Ovary (tissue), 9 donors: ENCODE results near the gene NIPBL. TPM values are rescaled to one million over a fixed set of nuclear protein-coding genes. Genes with fewer than 3 reads are reported as not detected.

Source experiments
- DNase-seq, 5 donors: peaks; one replicate each; pipeline ENCODE4 v3.0.0-alpha.2; 2019 to 2020
- H3K27ac ChIP-seq, 2 donors: fragments of 200-600 bp; one replicate each; pipeline versions ENCODE4 v1.5.1 to v1.8.0; 2019 to 2022
- H3K27me3 ChIP-seq: fragments of 200-600 bp; one replicate; pipeline ENCODE4 v1.8.0; 2022
- H3K36me3 ChIP-seq: fragments of 200-600 bp; sonication (generic); one replicate; pipeline ENCODE4 v1.5.1; 2019
- H3K4me1 ChIP-seq: one replicate; pipeline ENCODE4 v1.8.1; 2013; ENCODE audit warnings: mild to moderate bottlenecking, moderate library complexity; ENCODE audit not compliant: insufficient read depth
- H3K4me3 ChIP-seq: fragments of 200-600 bp; sonication (generic); one replicate; pipeline ENCODE4 v1.5.1; 2017
- H3K9me3 ChIP-seq, 2 donors: fragments of 200-600 bp in 1 of 2; sonication (generic) in 1 of 2; one replicate each; pipeline versions ENCODE4 v1.5.1 to v1.8.1; 2013 to 2019; ENCODE audit warnings: mild to moderate bottlenecking in 1 of 2, moderate library complexity in 1 of 2
- CTCF ChIP-seq, 3 donors: fragments of 450-650 bp in 2 of 3; fragments of 200-600 bp in 1 of 3; IDR thresholded peaks; one replicate each; pipeline versions ENCODE4 v1.5.1 to v1.8.0; 2016 to 2022; ENCODE audit warnings: antibody characterized with exemption in 3 of 3, mild to moderate bottlenecking in 1 of 3
- EP300 ChIP-seq: sonication (generic); formaldehyde crosslinking; IDR thresholded peaks from one replicate; pipeline ENCODE4 v1.6.1; 2017; ENCODE audit warnings: antibody characterized with exemption
- POLR2A ChIP-seq: fragments of 450-650 bp; IDR thresholded peaks from one replicate; pipeline ENCODE4 v1.6.1; 2017; ENCODE audit warnings: antibody characterized with exemption, mild to moderate bottlenecking, moderate library complexity
- WGBS, 3 donors: extraction: QIAGEN DNeasy Blood & Tissue Kit in 1 of 3; methylation state at CpG; one replicate each; pipeline versions ENCODE4 v1.1.5 to v1.1.7; 2013 to 2017; 5-methylcytosine and 5-hydroxymethylcytosine counted together
- intact Hi-C, 4 donors: fragments of 100-400 bp; cut with DNase I; formaldehyde crosslinking; loops; one replicate each; pipeline versions ENCODE4 v1.11.0 to v1.15.1; 2022 to 2023
- polyA plus RNA-seq, 2 donors: library from polyadenylated mRNA; stranded (reverse); fragments of 200-250 nt in 1 of 2; fragments of 350-450 nt in 1 of 2; fragmentation: Illumina TruSeq in 1 of 2; extraction: RNeasy Lipid Tissue Mini Kit (QIAGEN cat#74804) in 1 of 2; gene quantifications; one replicate each; pipeline ENCODE4 v1.2.3, GENCODE V29; 2013 to 2014
- total RNA-seq, 7 donors: library from RNA; depleted of rRNA in 2 of 7; stranded (reverse); fragments of >200 nt in 2 of 7; fragmentation: NEBNext Ultra II Directional in 3 of 7; extraction: Animal tissue kit (Norgen Biotek cat#: 25700) in 3 of 7; gene quantifications; one replicate each; pipeline versions ENCODE4 v1.1.0 to v1.2.4, GENCODE V29; 2016 to 2023
- donor health status: DM: no; HTN: no; CAD: no; lungs with moderate emphysema.
- donor health status: DM: no; HTN: no; CAD: no.
- donor health status: Bipolar disorder and iron deficiency.
- donor health status: DM: yes; HTN: yes; CAD: no.
- donor health status: DM: no; HTN: no; CAD: no.
- donor health status: DM: yes; HTN: yes; CAD: no.

The NIPBL gene
- total and polyA plus RNA-seq, 9 donors, result 20.8 to 73.1 (median 61.7) TPM

- no peaks in the 10 kb centered on the region for H3K9me3 ChIP-seq
- no peaks in the 10 kb centered on the region for H3K4me1 ChIP-seq
- H3K4me3 ChIP-seq, result no peak overlapping the region
- 92 to 98% (median 94%) methylated on average over 3 of the region's 3 CpGs for WGBS, 3 donors
- H3K27me3 ChIP-seq, result no peaks in the 10 kb centered on the region
- TF ChIP-seq CTCF (IDR thresholded peaks at IDR 0.05), result no peak
- TF ChIP-seq EP300, result no peak
- TF ChIP-seq POLR2A, result no peak
- no peaks in the 10 kb centered on the region for H3K36me3 ChIP-seq
- no peak overlapping the region for H3K27ac ChIP-seq
- intact Hi-C loops, result no loop called here
- DNase-seq, result no peak
Measured at GRCh38 chr5:37112383-37112991, 235.9 kb downstream of the NIPBL start.
